Liver (tissue), 3 donors: ENCODE results near the gene SCN9A.

Experiments used
- FOXA1 ChIP-seq: IDR thresholded peaks from 2 replicates; pipeline ENCODE4 v1.6.1; 2016; ENCODE audit warnings: antibody characterized with exemption
- RAD21 ChIP-seq, 2 donors: IDR thresholded peaks; 2 replicates each; pipeline ENCODE4 v1.6.1; 2016; ENCODE audit warnings: antibody characterized with exemption in 2 of 2, mild to moderate bottlenecking in 2 of 2
- TAF1 ChIP-seq: conservative IDR thresholded peaks from 2 replicates; pipeline ENCODE4 v1.6.1; 2016; ENCODE audit warnings: antibody characterized with exemption, mild to moderate bottlenecking
- TF ChIP-seq, protein P1 (sequence below): fragments of 150-350 bp; IDR thresholded peaks from 2 replicates; pipeline ENCODE4 v1.5.1; 2017; ENCODE audit warnings: improper control_type of control experiment, low read depth, low read length; ENCODE audit not compliant: missing input control
- donor health status: healthy.
- donor health status: healthy.

DNA sequence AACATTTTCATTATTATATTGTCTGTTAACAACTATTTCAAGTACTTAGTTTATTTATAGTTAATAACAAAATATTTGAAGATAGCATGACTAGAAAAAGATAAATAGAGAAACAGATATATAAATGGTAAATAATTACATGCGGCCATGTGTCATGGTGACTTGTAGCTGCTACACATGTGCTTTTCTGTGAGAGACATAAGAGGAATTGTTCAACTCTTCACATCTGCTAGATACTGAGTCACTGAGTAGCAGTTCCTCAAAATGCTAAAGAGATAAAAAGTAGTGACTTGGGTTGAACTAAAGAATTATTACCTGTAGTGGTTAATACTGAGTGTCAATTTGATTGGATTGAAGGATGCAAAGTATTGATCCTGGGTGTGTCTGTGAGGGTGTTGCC, 37.5 kb upstream of the SCN9A start:
- TF ChIP-seq, protein P1, sequence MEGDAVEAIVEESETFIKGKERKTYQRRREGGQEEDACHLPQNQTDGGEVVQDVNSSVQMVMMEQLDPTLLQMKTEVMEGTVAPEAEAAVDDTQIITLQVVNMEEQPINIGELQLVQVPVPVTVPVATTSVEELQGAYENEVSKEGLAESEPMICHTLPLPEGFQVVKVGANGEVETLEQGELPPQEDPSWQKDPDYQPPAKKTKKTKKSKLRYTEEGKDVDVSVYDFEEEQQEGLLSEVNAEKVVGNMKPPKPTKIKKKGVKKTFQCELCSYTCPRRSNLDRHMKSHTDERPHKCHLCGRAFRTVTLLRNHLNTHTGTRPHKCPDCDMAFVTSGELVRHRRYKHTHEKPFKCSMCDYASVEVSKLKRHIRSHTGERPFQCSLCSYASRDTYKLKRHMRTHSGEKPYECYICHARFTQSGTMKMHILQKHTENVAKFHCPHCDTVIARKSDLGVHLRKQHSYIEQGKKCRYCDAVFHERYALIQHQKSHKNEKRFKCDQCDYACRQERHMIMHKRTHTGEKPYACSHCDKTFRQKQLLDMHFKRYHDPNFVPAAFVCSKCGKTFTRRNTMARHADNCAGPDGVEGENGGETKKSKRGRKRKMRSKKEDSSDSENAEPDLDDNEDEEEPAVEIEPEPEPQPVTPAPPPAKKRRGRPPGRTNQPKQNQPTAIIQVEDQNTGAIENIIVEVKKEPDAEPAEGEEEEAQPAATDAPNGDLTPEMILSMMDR, result no peak
- TF ChIP-seq FOXA1 (no peak), RAD21 (IDR thresholded peaks at IDR 0.05) (no peak), TAF1 (no peak)
